Sigmoid colon (tissue), 7 donors: ENCODE measurements around the gene FOSL2. TPM values are rescaled to one million over a fixed set of nuclear protein-coding genes. Genes with fewer than 3 reads are reported as not detected.

Experiments used
- DNase-seq: peaks from one replicate; pipeline ENCODE4 v3.0.0-alpha.2; 2019
- H3K27ac ChIP-seq, 4 donors: fragments of 200-600 bp; sonication (generic); one replicate each; pipeline ENCODE4 v1.5.1; 2016 to 2019; ENCODE audit warnings: mild to moderate bottlenecking in 1 of 4
- H3K27me3 ChIP-seq, 3 donors: fragments of 200-600 bp; sonication (generic); one replicate each; pipeline ENCODE4 v1.5.1; 2019; ENCODE audit warnings: mild to moderate bottlenecking in 1 of 3
- H3K36me3 ChIP-seq, 4 donors: fragments of 200-600 bp; sonication (generic); one replicate each; pipeline ENCODE4 v1.5.1; 2016 to 2019
- H3K4me1 ChIP-seq, 4 donors: fragments of 200-600 bp; sonication (generic); one replicate each; pipeline ENCODE4 v1.5.1; 2017 to 2019
- H3K4me3 ChIP-seq, 4 donors: fragments of 200-600 bp; sonication (generic); one replicate each; pipeline ENCODE4 v1.5.1; 2017 to 2019; ENCODE audit warnings: mild to moderate bottlenecking in 2 of 4, moderate library complexity in 1 of 4
- H3K9me3 ChIP-seq, 4 donors: fragments of 200-600 bp in 3 of 4; sonication (generic) in 3 of 4; one replicate each; pipeline versions ENCODE4 v1.5.1 to v1.6.1; 2013 to 2019
- CTCF ChIP-seq, 4 experiments: fragments of 450-650 bp in 3 of 4; fragments of 200-600 bp in 1 of 4; IDR thresholded peaks; one replicate each; pipeline ENCODE4 v1.5.1; 2016 to 2019; ENCODE audit warnings: antibody characterized with exemption in 4 of 4, mild to moderate bottlenecking in 3 of 4, moderate library complexity in 2 of 4
- EP300 ChIP-seq, 4 donors: sonication (generic); formaldehyde crosslinking; IDR thresholded peaks; one replicate each; pipeline ENCODE4 v1.6.1; 2017; ENCODE audit warnings: antibody characterized with exemption in 4 of 4
- POLR2A ChIP-seq, 2 donors: fragments of 450-650 bp; IDR thresholded peaks; one replicate each; pipeline ENCODE4 v1.6.1; 2016; ENCODE audit warnings: antibody characterized with exemption in 2 of 2, mild to moderate bottlenecking in 2 of 2, moderate library complexity in 2 of 2
- POLR2AphosphoS5 ChIP-seq, 4 donors: sonication (generic); formaldehyde crosslinking; IDR thresholded peaks; one replicate each; pipeline ENCODE4 v1.6.1; 2017; ENCODE audit warnings: antibody characterized with exemption in 4 of 4
- WGBS, 2 donors: extraction: QIAGEN DNeasy Blood & Tissue Kit; methylation state at CpG; one replicate each; pipeline ENCODE4 v1.1.7; 2013; 5-methylcytosine and 5-hydroxymethylcytosine counted together
- intact Hi-C: fragments of 100-400 bp; cut with DNase I; formaldehyde crosslinking; loops from one replicate; pipeline ENCODE4 v1.15.1; 2023
- polyA plus RNA-seq, 3 donors: library from polyadenylated mRNA; stranded (reverse); fragments of 200-250 nt; gene quantifications; one replicate each; pipeline ENCODE4 v1.2.3, GENCODE V29; 2013
- small RNA-seq, 3 donors: library from RNA; depleted of rRNA; stranded (forward); fragments of <200 nt; gene quantifications; one replicate each; pipeline ENCODE3, GENCODE V24; 2016
- total RNA-seq, 4 donors: library from RNA; depleted of rRNA; stranded (reverse); fragments of >200 nt; gene quantifications; one replicate each; pipeline ENCODE4 v1.1.0, GENCODE V29; 2016
- donor health status: healthy with polysubstance abuse.
- donor health status: Bipolar disorder and iron deficiency.
- donor health status: healthy.

The FOSL2 gene
- total and polyA plus RNA-seq, 7 donors = 30.0 to 208 (median 65.8) TPM

- intact Hi-C loops = no loop called here
- Histone ChIP-seq H3K36me3 (no peaks in the 10 kb centered on the region), H3K4me1 (no peaks in the 10 kb centered on the region), H3K27ac (no peak overlapping the region), H3K4me3 (no peak overlapping the region), H3K9me3 (no peaks in the 10 kb centered on the region), H3K27me3 (no peaks in the 10 kb centered on the region)
- DNase-seq = no peak
- WGBS, 2 donors = 67 to 76% methylated on average over 8 of the region's 8 CpGs
- TF ChIP-seq CTCF (IDR thresholded peaks at IDR 0.05) (no peak), POLR2AphosphoS5 (IDR thresholded peaks at IDR 0.05) (no peak), EP300 (IDR thresholded peaks at IDR 0.05) (no peak), POLR2A (IDR thresholded peaks at IDR 0.05) (no peak)
These were observed 72.7 kb downstream of the FOSL2 start for GRCh38 chr2:28465148-28465885.

Small RNAs within 50 kb of the gene (small RNA-seq; reads per million reads assigned to genes)
- 0 reads per million in 3 donors for gene AC104695.3
- gene SNRPGP7 = 0 reads per million in 3 donors

Other genes with a start within 250 kb of the FOSL2 start
- gene PLB1, start 103.2 kb downstream of the FOSL2 start, total RNA-seq = 10 to 100 TPM in 1 of 4 donors, 1 to 10 TPM in 3; 2.1 to 18.3 (median 5.7) TPM
- 1 to 10 TPM; 1.2 to 1.8 (median 1.4) TPM for gene PLB1, start 103.2 kb downstream of the FOSL2 start, polyA plus RNA-seq